Hepatocyte (in vitro differentiated cells): ENCODE data around the gene SART3. TPM values are rescaled to one million over a fixed set of nuclear protein-coding genes. Genes with fewer than 3 reads are reported as not detected.

ENCODE experiments used
- DNase-seq: peaks from one replicate; pipeline ENCODE4 v3.0.0-alpha.2; 2016; ENCODE audit warnings: low spot score
- H2AFZ ChIP-seq: fragments of 200-600 bp; sonication (generic); 2 replicates; pipeline ENCODE4 v1.6.0; 2016; ENCODE audit warnings: antibody characterized with exemption, mild to moderate bottlenecking
- H3K27ac ChIP-seq: fragments of 200-600 bp; sonication (generic); 2 replicates; pipeline ENCODE4 v1.5.1; 2016; ENCODE audit warnings: mild to moderate bottlenecking
- H3K27me3 ChIP-seq: fragments of 200-600 bp; sonication (generic); 2 replicates; pipeline ENCODE4 v1.6.1; 2016
- H3K36me3 ChIP-seq: fragments of 200-600 bp; sonication (generic); replicated peaks from 2 replicates; pipeline ENCODE4 v1.5.1; 2016; ENCODE audit warnings: low read depth; ENCODE audit not compliant: insufficient read depth
- H3K4me1 ChIP-seq: fragments of 200-600 bp; sonication (generic); 2 replicates; pipeline ENCODE4 v1.5.1; 2016; ENCODE audit warnings: mild to moderate bottlenecking, moderate library complexity; ENCODE audit not compliant: insufficient read depth
- H3K4me2 ChIP-seq: fragments of 200-600 bp; sonication (generic); 2 replicates; pipeline ENCODE4 v1.6.0; 2016
- H3K4me3 ChIP-seq: fragments of 200-600 bp; sonication (generic); 2 replicates; pipeline ENCODE4 v1.5.1; 2016; ENCODE audit warnings: mild to moderate bottlenecking
- H3K79me2 ChIP-seq: fragments of 200-600 bp; sonication (generic); 2 replicates; pipeline ENCODE4 v1.6.0; 2017; ENCODE audit warnings: mild to moderate bottlenecking
- H3K9me2 ChIP-seq: fragments of 200-600 bp; sonication (generic); replicated peaks from 2 replicates; pipeline ENCODE4 v1.6.0; 2017; ENCODE audit warnings: mild to moderate bottlenecking; ENCODE audit not compliant: insufficient read depth
- H3K9me3 ChIP-seq: fragments of 200-600 bp; sonication (generic); 2 replicates; pipeline ENCODE4 v1.5.1; 2016; ENCODE audit warnings: low read depth, mild to moderate bottlenecking
- H4K20me1 ChIP-seq: fragments of 200-600 bp; sonication (generic); 2 replicates; pipeline ENCODE4 v1.6.0; 2016; ENCODE audit warnings: mild to moderate bottlenecking; ENCODE audit not compliant: insufficient read depth, poor library complexity, severe bottlenecking
- CTCF ChIP-seq: fragments of 200-600 bp; sonication (generic); IDR thresholded peaks from 2 replicates; pipeline ENCODE4 v1.5.1; 2016; ENCODE audit warnings: antibody characterized with exemption, mild to moderate bottlenecking; ENCODE audit not compliant: poor library complexity
- EZH2 ChIP-seq: fragments of 200-600 bp; sonication (generic); IDR thresholded peaks from 2 replicates; pipeline ENCODE4 v1.6.1; 2016; ENCODE audit warnings: antibody characterized with exemption, mild to moderate bottlenecking, borderline replicate concordance
- EZH2phosphoT487 ChIP-seq: fragments of 200-600 bp; sonication (generic); IDR thresholded peaks from one replicate; pipeline ENCODE4 v1.6.1; 2018; ENCODE audit warnings: antibody characterized with exemption, mild to moderate bottlenecking, low read depth, moderate library complexity; ENCODE audit not compliant: unreplicated experiment, severe bottlenecking
- WGBS: methylation state at CpG from one replicate; pipeline ENCODE4 v1.1.6; 2016; ENCODE audit warnings: low lambda C conversion rate; ENCODE audit errors: missing lambda C conversion rate; 5-methylcytosine and 5-hydroxymethylcytosine counted together
- polyA plus RNA-seq: library from polyadenylated mRNA; unstranded; fragments of >200 nt; fragmentation: Nextera tagmentation; extraction: Ambion mirVana; gene quantifications from 2 replicates; pipeline ENCODE4 v1.2.1, GENCODE V29; 2016
- total RNA-seq: library from RNA; depleted of rRNA; stranded (reverse); fragments of >200 nt; gene quantifications from 2 replicates; pipeline ENCODE4 v1.2.3, GENCODE V29; 2014

The SART3 gene
- total and polyA plus RNA-seq, 2 experiments from 2014 or later: 25.0 to 60.4 TPM

- Histone ChIP-seq H3K27me3 (no peaks in the 10 kb centered on the region), H3K79me2 (no peaks in the 10 kb centered on the region), H3K4me1 (peaks cover 25% of the 10 kb centered on the region), H2AFZ (no peak overlapping the region), H3K4me2 (no peak overlapping the region), H3K27ac (peak overlapping the region; percentile 75), H4K20me1 (no peaks in the 10 kb centered on the region), H3K4me3 (no peak overlapping the region), H3K9me3 (no peaks in the 10 kb centered on the region), H3K36me3 (no peaks in the 10 kb centered on the region), H3K9me2 (no peaks in the 10 kb centered on the region)
- TF ChIP-seq EZH2phosphoT487 (no peak), EZH2 (no peak), CTCF (no peak)
- WGBS: 97% methylated on average over 27 of the region's 33 CpGs
- no peak for DNase-seq
Measured at GRCh38 chr12:108581311-108582227, 20.6 kb upstream of the SART3 start.

GRCh38 chr12:108580531-108580930, 19.6 kb upstream of the SART3 start:
- Histone ChIP-seq H3K9me2 (no peaks in the 10 kb centered on the region), H3K4me1 (peaks cover 25% of the 10 kb centered on the region), H3K4me3 (no peak overlapping the region), H3K9me3 (no peaks in the 10 kb centered on the region), H3K36me3 (no peaks in the 10 kb centered on the region), H3K27ac (peak overlapping the region; percentile 75), H4K20me1 (no peaks in the 10 kb centered on the region), H3K4me2 (no peak overlapping the region), H2AFZ (no peak overlapping the region), H3K27me3 (no peaks in the 10 kb centered on the region), H3K79me2 (no peaks in the 10 kb centered on the region)
- WGBS: 41% methylated on average over 3 of the region's 3 CpGs
- TF ChIP-seq EZH2phosphoT487 (no peak), CTCF (no peak), EZH2 (no peak)
- peak; percentile 36 for DNase-seq

GRCh38 chr12:108578813-108579212, 17.8 kb upstream of the SART3 start:
- H3K79me2 ChIP-seq: no peaks in the 10 kb centered on the region
- H4K20me1 ChIP-seq: no peaks in the 10 kb centered on the region
- no peak overlapping the region for H3K27ac ChIP-seq
- no peaks in the 10 kb centered on the region for H3K36me3 ChIP-seq
- H3K4me3 ChIP-seq: no peak overlapping the region
- H3K4me2 ChIP-seq: no peak overlapping the region
- DNase-seq: no peak
- no peaks in the 10 kb centered on the region for H3K9me2 ChIP-seq
- peaks cover 18% of the 10 kb centered on the region for H3K4me1 ChIP-seq
- WGBS: 98% methylated on average over 3 of the region's 3 CpGs
- H2AFZ ChIP-seq: no peak overlapping the region
- H3K27me3 ChIP-seq: no peaks in the 10 kb centered on the region
- H3K9me3 ChIP-seq: no peaks in the 10 kb centered on the region
- no peak for TF ChIP-seq CTCF
- no peak for TF ChIP-seq EZH2
- no peak for TF ChIP-seq EZH2phosphoT487
